Measurements from ENCODE around the gene DEPP1. TPM values are rescaled to one million over a fixed set of nuclear protein-coding genes. Genes with fewer than 3 reads are reported as not detected.

The DEPP1 gene
- total RNA-seq, 1 donor from 2014 or later, result 309 TPM

DNA sequence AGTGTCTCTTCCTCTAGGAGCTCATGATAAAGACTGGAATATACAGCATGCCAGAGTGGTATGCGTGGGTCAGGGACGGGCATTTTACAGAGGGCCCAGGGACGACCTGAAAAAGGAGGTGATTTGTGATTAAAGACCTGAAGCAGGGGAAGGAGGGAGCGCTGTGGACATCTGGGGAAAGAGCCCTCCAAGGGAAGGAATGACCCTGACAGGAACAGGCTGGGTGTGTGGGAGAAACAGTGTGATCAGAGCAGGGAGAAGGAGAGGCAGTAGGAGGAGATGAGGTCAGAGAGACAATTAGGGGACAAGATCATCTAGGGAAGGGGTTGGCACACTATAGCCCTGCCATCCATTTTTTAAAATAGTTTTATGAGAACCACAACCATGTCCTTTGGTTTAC lies 22.4 kb downstream of the DEPP1 start:
- H3K9me3 ChIP-seq, result no peaks in the 10 kb centered on the region
- no peak overlapping the region for H3K4me3 ChIP-seq
- intact Hi-C loops (cut with DNase I), result loop anchor here (5.0 kb wide), 1 partner anchor 79 kb away; no protein-coding TSS in a partner anchor
- no peaks in the 10 kb centered on the region for H3K27me3 ChIP-seq
- TF ChIP-seq, protein P1, sequence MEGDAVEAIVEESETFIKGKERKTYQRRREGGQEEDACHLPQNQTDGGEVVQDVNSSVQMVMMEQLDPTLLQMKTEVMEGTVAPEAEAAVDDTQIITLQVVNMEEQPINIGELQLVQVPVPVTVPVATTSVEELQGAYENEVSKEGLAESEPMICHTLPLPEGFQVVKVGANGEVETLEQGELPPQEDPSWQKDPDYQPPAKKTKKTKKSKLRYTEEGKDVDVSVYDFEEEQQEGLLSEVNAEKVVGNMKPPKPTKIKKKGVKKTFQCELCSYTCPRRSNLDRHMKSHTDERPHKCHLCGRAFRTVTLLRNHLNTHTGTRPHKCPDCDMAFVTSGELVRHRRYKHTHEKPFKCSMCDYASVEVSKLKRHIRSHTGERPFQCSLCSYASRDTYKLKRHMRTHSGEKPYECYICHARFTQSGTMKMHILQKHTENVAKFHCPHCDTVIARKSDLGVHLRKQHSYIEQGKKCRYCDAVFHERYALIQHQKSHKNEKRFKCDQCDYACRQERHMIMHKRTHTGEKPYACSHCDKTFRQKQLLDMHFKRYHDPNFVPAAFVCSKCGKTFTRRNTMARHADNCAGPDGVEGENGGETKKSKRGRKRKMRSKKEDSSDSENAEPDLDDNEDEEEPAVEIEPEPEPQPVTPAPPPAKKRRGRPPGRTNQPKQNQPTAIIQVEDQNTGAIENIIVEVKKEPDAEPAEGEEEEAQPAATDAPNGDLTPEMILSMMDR (IDR thresholded peaks at IDR 0.05), result no peak
- DNase-seq (ENCODE audit: low spot score in 2 of 2), result peak in 1 of 2 donors; percentile 41
- peaks cover 0 to 21% of the 10 kb centered on the region in 2 donors for H3K4me1 ChIP-seq
- H3K27ac ChIP-seq, result no peak overlapping the region
- H3K36me3 ChIP-seq, result peaks cover 0 to 4% of the 10 kb centered on the region in 2 donors

DNA sequence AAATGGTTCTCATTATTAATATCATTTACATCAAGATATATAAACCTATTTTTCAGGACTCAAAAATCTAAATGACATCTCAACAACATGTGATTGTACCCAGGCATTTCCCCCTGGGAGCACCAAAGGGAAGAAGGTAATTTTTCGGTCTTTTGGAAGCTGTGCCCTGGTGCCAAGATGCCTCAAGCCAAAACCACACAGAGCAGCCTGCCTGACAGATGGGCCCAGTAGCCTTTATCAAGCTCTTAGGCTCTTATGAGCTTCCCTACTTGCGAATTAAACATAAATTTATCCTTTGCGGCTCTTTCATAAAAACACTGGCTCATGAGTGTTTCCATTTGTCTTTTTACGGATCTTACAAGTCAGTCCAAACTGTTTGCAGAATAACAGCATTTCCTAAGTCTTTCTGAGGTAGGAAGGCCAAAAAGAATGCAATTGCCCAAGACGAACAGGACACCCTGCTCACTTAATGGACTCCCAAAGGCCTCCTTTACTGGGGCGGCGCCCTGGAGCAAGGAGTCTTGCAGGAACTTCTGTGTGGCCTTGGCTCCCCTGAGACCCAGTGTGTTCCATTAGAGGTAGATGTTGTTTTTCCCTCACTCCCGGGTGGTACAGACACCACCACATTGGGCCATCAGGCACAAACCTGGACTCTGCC lies 23.1 kb downstream of the DEPP1 start:
- TF ChIP-seq, protein P1 (IDR thresholded peaks at IDR 0.05), result no peak
- Histone ChIP-seq H3K27me3 (no peaks in the 10 kb centered on the region), H3K4me1 (peaks cover 0 to 17% of the 10 kb centered on the region in 2 donors), H3K36me3 (peaks cover 0 to 4% of the 10 kb centered on the region in 2 donors), H3K9me3 (no peaks in the 10 kb centered on the region), H3K27ac (no peak overlapping the region), H3K4me3 (no peak overlapping the region)
- DNase-seq (ENCODE audit: low spot score in 2 of 2), result peak in 1 of 2 donors; percentile 64
- intact Hi-C loops (cut with DNase I), result loop anchor here (5.0 kb wide), 1 partner anchor 78 kb away; no protein-coding TSS in a partner anchor

DNA sequence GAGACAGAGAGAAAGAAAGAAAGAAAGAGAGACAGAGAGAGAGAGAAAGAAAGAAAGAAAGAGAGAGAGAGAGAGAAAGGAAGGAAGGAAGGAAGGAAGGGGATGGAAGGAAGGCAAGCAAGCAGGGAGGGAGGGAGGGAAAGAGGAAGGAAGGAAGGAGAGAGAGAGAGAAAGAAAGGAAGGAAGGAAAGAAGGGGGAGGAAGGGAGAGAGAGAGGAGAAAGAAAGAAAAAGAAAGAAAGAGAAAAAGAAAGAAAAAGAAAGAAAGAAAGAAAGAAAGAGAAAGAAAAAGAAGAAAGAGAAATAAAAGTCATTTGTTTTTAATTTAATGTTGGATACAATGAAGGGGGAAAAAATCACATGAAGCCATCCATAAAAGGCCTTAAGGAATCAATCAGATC lies 23.6 kb downstream of the DEPP1 start:
- Histone ChIP-seq H3K27ac (no peak overlapping the region), H3K4me3 (no peak overlapping the region), H3K27me3 (no peaks in the 10 kb centered on the region), H3K4me1 (peaks cover 0 to 11% of the 10 kb centered on the region in 2 donors), H3K9me3 (no peaks in the 10 kb centered on the region), H3K36me3 (peaks cover 0 to 4% of the 10 kb centered on the region in 2 donors)
- intact Hi-C loops (cut with DNase I), result loop anchor here (5.0 kb wide), 1 partner anchor 78 kb away; no protein-coding TSS in a partner anchor
- no peak for DNase-seq (ENCODE audit: low spot score in 2 of 2)
- TF ChIP-seq, protein P1 (IDR thresholded peaks at IDR 0.05), result no peak

DNA sequence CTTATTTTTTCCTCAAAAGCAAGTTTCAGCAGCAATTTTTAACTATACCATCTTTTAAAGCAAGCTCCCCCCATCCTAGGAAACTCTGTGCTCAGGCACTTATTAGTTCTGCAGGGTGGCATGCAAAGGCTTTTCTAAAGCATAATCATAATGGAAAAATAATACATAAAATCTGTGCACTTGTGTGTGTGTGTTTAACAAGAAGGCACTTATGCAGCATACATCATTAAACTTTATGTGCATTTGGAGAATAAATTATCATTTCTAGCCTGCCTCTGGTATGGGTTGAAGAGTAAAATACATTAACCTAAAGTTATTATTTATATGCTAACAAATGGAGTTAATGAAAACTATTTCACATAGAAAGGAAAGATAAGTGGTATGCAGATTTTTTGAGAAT lies 24.6 kb downstream of the DEPP1 start:
- H3K4me1 ChIP-seq, result peaks cover 0 to 9% of the 10 kb centered on the region in 2 donors
- H3K27me3 ChIP-seq, result no peaks in the 10 kb centered on the region
- H3K9me3 ChIP-seq, result no peaks in the 10 kb centered on the region
- intact Hi-C loops (cut with DNase I), result no loop called here
- H3K4me3 ChIP-seq, result no peak overlapping the region
- TF ChIP-seq, protein P1 (IDR thresholded peaks at IDR 0.05), result no peak
- H3K36me3 ChIP-seq, result peaks cover 0 to 4% of the 10 kb centered on the region in 2 donors
- no peak overlapping the region for H3K27ac ChIP-seq
- no peak for DNase-seq (ENCODE audit: low spot score in 2 of 2)

DNA sequence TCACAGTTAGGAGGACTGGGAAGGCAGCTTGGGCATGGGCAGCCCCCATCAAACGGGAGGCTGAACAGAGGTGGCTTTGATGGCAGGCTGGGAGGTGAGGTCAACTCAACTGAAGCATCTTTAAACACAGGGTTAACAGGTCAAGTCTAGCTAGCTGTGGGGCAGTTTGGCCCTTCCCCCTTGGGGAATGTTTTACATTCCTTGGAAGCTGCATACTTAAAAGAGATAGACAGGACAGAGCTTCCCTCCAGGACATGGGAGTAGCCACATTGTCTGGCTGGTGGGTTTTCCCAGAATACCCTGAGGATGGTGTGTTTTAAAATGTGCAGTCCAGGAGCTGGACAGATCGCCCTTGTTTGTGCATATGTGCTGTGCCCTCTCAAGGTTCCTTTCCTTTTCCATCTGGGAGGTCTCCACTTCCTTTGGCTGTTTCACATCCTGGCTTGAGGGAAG lies 25.8 kb downstream of the DEPP1 start:
- Histone ChIP-seq H3K9me3 (no peaks in the 10 kb centered on the region), H3K36me3 (peaks cover 0 to 4% of the 10 kb centered on the region in 2 donors), H3K27ac (no peak overlapping the region), H3K4me3 (no peak overlapping the region), H3K27me3 (no peaks in the 10 kb centered on the region), H3K4me1 (no peaks in the 10 kb centered on the region)
- peak in 1 of 2 donors; percentile 47 for DNase-seq (ENCODE audit: low spot score in 2 of 2)
- TF ChIP-seq, protein P1 (IDR thresholded peaks at IDR 0.05), result no peak
- intact Hi-C loops (cut with DNase I), result no loop called here
